ENCODE measurements around the gene COL4A6.
A peak's percentile ranks its signal among the peaks of the same experiment; 100 is the strongest.
"Not testable (repeated sequence)": the region's sequence is repeated elsewhere in the genome, so short reads cannot be mapped to it uniquely, and the experiment has no call there.

The COL4A6 gene

DNA sequence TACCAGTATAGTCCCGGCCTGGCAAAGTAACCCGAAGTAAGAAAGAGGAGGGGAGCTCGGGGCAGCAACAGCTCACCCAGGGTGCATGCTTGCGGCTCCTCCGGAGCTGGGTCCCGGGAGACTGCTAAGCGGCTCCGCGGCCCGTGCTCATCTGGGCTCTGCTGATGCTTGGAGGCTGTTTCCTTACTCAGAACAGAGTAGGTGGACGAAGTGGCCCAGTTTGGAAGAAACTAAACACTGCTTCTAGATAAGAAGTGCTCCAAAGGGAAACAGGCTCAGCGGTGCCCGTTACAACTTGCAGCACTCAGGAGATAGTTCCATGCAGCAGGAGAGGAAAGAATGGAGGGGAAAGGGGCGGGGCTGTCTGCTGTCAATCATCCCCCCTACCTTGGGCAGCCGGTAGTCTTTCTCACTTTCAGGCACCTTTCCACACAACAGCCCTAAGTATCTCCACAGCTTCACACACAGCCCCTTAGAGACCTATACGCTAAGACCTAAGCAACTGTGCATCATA, at the start of gene COL4A6:
Gene COL4A6, minus strand, starts transcription at position 313 of the 514 bp plus-strand sequence. Its CDS starts 226 bp downstream, at position 87.
- Histone ChIP-seq H3K27me3 (ENCODE audit: control insufficient read depth, insufficient read depth, low read length) (no peaks in the 10 kb centered on the region), H3K9ac (ENCODE audit: low read length) (no peak within 1 kb of the TSS), H3K9me3 (ENCODE audit: control insufficient read depth, low read length) (no peaks in the 10 kb centered on the region), H3K36me3 (ENCODE audit: control insufficient read depth, insufficient read depth, low read length) (no peaks in the 10 kb centered on the region), H3K4me1 (ENCODE audit: control insufficient read depth, insufficient read depth, low read length) (no peaks in the 10 kb centered on the region), H3K4me3 (ENCODE audit: low read length) (no peak within 1 kb of the TSS)

DNA sequence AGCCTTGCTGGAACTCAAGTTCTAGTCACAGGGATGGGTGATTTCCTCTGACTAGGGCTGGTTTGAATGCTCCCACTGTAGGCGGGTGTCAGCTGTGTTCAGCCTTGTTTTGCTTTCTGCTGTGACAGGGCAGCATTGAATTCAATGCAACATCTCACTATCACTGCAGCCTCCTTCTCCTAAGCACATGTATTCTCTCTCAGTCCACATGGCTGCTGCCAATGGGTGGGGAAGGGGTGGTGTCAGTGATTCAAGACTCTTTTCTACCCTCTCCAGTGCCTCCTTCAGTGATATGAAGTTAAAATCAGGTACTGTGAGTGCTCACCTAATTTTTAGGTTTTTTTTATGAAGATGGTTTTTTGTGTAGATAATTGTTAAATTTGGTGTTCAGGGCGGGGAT, 47.7 kb upstream of the COL4A6 start:
- H3K9me3 ChIP-seq (ENCODE audit: control insufficient read depth, low read length), result no peaks in the 10 kb centered on the region
- H3K4me3 ChIP-seq (ENCODE audit: low read length), result no peak overlapping the region
- H3K36me3 ChIP-seq (ENCODE audit: control insufficient read depth, insufficient read depth, low read length), result no peaks in the 10 kb centered on the region
- no peak overlapping the region for H3K9ac ChIP-seq (ENCODE audit: low read length)
- no peaks in the 10 kb centered on the region for H3K27me3 ChIP-seq (ENCODE audit: control insufficient read depth, insufficient read depth, low read length)
- no peaks in the 10 kb centered on the region for H3K4me1 ChIP-seq (ENCODE audit: control insufficient read depth, insufficient read depth, low read length)

DNA sequence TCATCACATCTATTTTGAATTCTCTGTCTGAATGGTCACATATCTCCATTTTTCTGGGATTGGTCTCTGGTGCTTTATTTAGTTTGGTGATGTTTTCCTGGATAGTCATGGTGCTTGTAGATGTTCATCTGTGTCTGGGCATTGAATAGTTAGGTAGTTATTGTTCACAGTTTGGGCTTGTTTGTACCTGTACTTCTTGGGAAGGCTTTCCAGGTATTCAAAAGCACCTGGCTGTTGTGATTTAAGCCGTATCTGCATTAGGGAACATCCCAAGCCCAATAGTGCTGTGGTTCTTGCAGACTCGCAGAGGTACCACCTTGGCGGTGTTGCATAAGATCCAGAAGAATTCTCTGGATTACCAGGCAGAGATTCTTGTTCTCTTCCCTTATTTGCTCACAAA, 46.0 kb upstream of the COL4A6 start:
- Histone ChIP-seq H3K9ac (ENCODE audit: low read length) (no peak overlapping the region), H3K9me3 (ENCODE audit: control insufficient read depth, low read length) (no peaks in the 10 kb centered on the region), H3K4me1 (ENCODE audit: control insufficient read depth, insufficient read depth, low read length) (no peaks in the 10 kb centered on the region), H3K27me3 (ENCODE audit: control insufficient read depth, insufficient read depth, low read length) (no peaks in the 10 kb centered on the region), H3K4me3 (ENCODE audit: low read length) (no peak overlapping the region), H3K36me3 (ENCODE audit: control insufficient read depth, insufficient read depth, low read length) (no peaks in the 10 kb centered on the region)

DNA sequence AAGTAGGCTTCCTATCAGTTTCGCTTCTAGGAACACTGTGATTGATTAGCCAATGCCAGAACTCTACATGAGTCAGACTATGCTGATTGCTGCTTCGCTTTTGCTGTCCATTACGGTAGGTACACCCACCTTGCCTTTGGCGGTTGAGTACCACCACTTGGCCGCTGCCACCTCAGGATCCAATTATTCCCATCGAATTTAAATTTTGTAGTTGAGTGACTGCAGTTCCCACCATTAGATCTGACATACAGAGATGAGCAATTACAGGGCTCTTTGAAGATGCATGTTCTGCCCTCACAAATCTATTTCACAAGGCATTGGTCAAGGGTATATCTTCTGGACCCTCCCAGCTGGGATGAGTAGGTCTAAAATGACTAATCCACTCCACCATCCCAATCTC, 43.3 kb upstream of the COL4A6 start:
- not testable (repeated sequence) for H3K36me3 ChIP-seq (ENCODE audit: control insufficient read depth, insufficient read depth, low read length); H3K4me3 ChIP-seq (ENCODE audit: low read length); H3K4me1 ChIP-seq (ENCODE audit: control insufficient read depth, insufficient read depth, low read length); H3K9ac ChIP-seq (ENCODE audit: low read length); H3K9me3 ChIP-seq (ENCODE audit: control insufficient read depth, low read length); H3K27me3 ChIP-seq (ENCODE audit: control insufficient read depth, insufficient read depth, low read length)

DNA sequence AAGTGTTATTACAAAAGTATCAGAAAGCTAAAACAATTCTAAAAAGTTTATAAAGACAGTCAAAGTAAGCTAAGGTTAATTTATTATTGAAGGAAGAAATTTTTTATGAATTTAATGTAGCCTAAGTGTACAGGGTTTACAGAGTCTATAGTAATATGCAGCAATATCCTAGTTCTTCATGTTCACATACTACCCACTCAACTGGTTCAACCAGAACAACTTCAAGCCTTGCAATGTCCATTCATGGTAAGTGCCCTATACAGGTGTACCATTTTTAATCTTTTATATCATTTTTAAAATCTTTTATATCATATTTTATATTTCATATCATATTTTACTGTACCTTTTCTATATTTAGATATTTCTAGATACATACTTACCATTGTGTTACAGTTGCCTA, 35.8 kb upstream of the COL4A6 start:
- Histone ChIP-seq H3K9ac (ENCODE audit: low read length) (no peak overlapping the region), H3K27me3 (ENCODE audit: control insufficient read depth, insufficient read depth, low read length) (no peaks in the 10 kb centered on the region), H3K36me3 (ENCODE audit: control insufficient read depth, insufficient read depth, low read length) (no peaks in the 10 kb centered on the region), H3K9me3 (ENCODE audit: control insufficient read depth, low read length) (no peaks in the 10 kb centered on the region), H3K4me3 (ENCODE audit: low read length) (no peak overlapping the region), H3K4me1 (ENCODE audit: control insufficient read depth, insufficient read depth, low read length) (no peaks in the 10 kb centered on the region)

DNA sequence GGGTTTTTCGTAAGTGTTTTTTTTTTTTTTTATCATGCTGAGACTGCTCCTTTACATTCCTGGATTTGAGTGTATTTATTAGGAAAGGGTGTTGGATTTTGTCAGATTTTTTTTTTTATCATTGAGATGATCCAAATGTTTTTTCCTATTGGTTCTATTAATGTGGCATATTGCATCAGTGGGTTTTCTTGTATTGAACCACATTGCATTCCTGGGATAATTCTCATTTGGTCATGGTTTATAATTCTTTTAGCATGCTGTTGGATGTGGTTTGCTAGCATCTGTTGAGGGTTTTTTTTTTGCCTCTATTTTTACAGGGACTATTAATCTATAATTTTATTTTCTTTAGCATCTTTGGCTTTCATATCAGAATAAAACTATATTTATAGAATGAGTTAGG, 30.3 kb upstream of the COL4A6 start:
- Histone ChIP-seq H3K9me3 (ENCODE audit: control insufficient read depth, low read length) (no peaks in the 10 kb centered on the region), H3K9ac (ENCODE audit: low read length) (no peak overlapping the region), H3K4me3 (ENCODE audit: low read length) (no peak overlapping the region), H3K27me3 (ENCODE audit: control insufficient read depth, insufficient read depth, low read length) (no peaks in the 10 kb centered on the region), H3K36me3 (ENCODE audit: control insufficient read depth, insufficient read depth, low read length) (no peaks in the 10 kb centered on the region), H3K4me1 (ENCODE audit: control insufficient read depth, insufficient read depth, low read length) (no peaks in the 10 kb centered on the region)

DNA sequence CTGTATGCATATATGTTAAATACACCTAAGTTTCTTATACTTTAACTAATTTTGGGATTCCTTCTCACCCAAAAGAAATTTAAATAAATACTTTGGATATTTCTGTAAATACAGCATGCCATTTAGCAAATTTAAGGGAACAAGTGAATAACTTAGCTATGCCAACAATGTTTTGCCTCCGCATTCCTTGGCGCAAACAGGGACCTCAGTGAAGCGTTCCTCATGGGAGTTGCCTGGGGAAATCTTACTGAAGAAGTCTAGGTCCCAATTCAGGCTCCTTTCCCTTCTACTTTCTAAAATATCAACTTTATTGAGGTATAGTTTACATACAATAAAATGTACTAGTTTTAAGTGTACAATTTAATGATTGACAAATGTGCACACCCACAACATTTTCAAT, 26.4 kb upstream of the COL4A6 start:
- H3K36me3 ChIP-seq (ENCODE audit: control insufficient read depth, insufficient read depth, low read length), result no peaks in the 10 kb centered on the region
- H3K4me3 ChIP-seq (ENCODE audit: low read length), result no peak overlapping the region
- no peaks in the 10 kb centered on the region for H3K9me3 ChIP-seq (ENCODE audit: control insufficient read depth, low read length)
- no peaks in the 10 kb centered on the region for H3K4me1 ChIP-seq (ENCODE audit: control insufficient read depth, insufficient read depth, low read length)
- no peak overlapping the region for H3K9ac ChIP-seq (ENCODE audit: low read length)
- no peaks in the 10 kb centered on the region for H3K27me3 ChIP-seq (ENCODE audit: control insufficient read depth, insufficient read depth, low read length)

DNA sequence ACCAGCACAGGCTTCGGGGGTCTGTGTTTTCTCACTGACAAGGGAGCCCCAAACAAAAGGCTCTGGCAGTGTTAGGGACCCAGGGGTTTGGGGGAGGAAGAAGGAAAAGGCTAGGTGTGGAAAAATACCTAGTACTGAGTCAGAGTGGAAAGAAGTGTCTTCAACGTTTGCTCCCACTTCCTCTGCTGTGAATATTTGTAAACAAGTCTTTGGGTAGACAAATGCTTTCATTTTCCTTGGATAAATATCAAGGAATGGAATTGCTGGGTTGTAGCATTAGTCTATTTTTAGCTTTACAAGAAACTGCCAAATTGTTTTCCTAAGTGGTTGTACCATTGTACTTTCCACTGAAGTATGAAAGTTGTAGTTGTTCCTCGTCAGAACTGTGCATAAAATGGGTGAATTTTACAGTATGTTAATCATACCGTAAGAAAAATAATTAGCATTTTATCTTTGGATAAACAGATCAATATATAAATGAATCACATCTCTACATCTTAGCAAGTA, 18.8 kb upstream of the COL4A6 start:
- Histone ChIP-seq H3K36me3 (ENCODE audit: control insufficient read depth, insufficient read depth, low read length) (no peaks in the 10 kb centered on the region), H3K4me3 (ENCODE audit: low read length) (no peak overlapping the region), H3K9me3 (ENCODE audit: control insufficient read depth, low read length) (no peaks in the 10 kb centered on the region), H3K27me3 (ENCODE audit: control insufficient read depth, insufficient read depth, low read length) (no peaks in the 10 kb centered on the region), H3K9ac (ENCODE audit: low read length) (no peak overlapping the region), H3K4me1 (ENCODE audit: control insufficient read depth, insufficient read depth, low read length) (no peaks in the 10 kb centered on the region)

DNA sequence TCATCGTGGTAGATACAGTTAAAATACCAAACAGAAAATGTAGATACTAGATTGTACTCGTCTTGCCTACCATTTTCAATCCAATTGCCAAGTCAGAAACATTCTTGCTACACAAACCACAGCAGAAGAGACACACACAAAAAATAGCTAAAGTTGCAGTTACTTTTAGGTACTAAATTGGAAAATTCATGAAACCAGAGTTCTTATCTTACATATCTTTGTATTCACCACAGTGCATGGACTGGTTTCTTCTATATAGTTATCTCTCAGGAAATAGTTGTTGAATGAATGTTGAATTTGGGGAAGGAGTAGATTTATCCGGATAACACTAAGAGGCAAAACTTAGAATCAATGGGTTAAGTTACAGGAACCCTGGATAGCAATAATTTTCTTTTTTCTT, 15.6 kb upstream of the COL4A6 start:
- no peak overlapping the region for H3K4me3 ChIP-seq (ENCODE audit: low read length)
- no peaks in the 10 kb centered on the region for H3K36me3 ChIP-seq (ENCODE audit: control insufficient read depth, insufficient read depth, low read length)
- no peak overlapping the region for H3K9ac ChIP-seq (ENCODE audit: low read length)
- H3K4me1 ChIP-seq (ENCODE audit: control insufficient read depth, insufficient read depth, low read length), result no peaks in the 10 kb centered on the region
- no peaks in the 10 kb centered on the region for H3K9me3 ChIP-seq (ENCODE audit: control insufficient read depth, low read length)
- H3K27me3 ChIP-seq (ENCODE audit: control insufficient read depth, insufficient read depth, low read length), result no peaks in the 10 kb centered on the region

DNA sequence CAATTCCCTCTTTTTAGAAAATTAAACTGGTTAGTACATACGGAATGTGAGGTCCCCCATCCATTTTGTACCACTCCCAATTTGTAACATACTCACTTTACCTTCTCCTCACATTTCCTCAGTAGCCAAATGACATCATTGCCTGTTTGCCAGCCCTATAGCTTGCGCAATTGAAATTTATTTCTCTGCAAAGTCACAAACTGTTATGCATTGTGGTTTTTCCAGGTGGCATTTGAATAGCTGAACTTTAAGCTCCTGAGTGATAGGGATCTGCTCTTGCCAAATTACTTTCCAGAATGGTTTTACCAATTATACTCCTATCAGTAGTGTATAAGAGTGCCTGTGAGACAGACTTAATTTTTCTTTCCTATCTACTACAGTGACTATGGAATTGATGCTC, 9.1 kb upstream of the COL4A6 start:
- no peak overlapping the region for H3K4me3 ChIP-seq (ENCODE audit: low read length)
- H3K27me3 ChIP-seq (ENCODE audit: control insufficient read depth, insufficient read depth, low read length), result no peaks in the 10 kb centered on the region
- H3K9ac ChIP-seq (ENCODE audit: low read length), result no peak overlapping the region
- H3K9me3 ChIP-seq (ENCODE audit: control insufficient read depth, low read length), result no peaks in the 10 kb centered on the region
- no peaks in the 10 kb centered on the region for H3K36me3 ChIP-seq (ENCODE audit: control insufficient read depth, insufficient read depth, low read length)
- no peaks in the 10 kb centered on the region for H3K4me1 ChIP-seq (ENCODE audit: control insufficient read depth, insufficient read depth, low read length)

DNA sequence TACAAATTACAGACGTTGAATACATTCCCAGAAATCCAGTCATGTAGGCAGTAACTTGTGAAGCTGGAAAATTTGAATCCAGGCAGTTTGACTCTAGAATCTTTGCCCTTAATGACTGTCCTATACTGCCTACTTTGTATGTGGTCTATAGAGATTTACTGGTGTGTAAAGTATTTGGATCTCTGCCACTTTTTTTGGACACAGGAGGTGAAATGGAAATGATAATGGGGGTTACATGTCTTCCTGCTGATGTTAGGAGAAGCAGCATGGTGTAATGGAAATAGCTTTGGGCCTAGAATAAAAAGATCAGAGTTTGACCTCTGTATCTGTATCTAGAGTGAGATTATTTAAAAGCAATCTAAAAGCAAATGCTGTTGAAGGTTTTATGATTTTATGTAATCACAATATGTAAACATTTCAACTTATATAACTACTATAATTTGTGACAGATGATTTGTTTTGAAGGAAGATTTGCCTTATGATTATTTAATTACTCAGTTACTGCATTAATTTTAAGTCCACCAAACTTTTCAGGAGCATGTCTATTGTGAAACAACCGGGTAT, 4.8 kb upstream of the COL4A6 start:
- Histone ChIP-seq H3K4me1 (ENCODE audit: control insufficient read depth, insufficient read depth, low read length) (no peaks in the 10 kb centered on the region), H3K9ac (ENCODE audit: low read length) (no peak overlapping the region), H3K4me3 (ENCODE audit: low read length) (no peak overlapping the region), H3K36me3 (ENCODE audit: control insufficient read depth, insufficient read depth, low read length) (no peaks in the 10 kb centered on the region), H3K9me3 (ENCODE audit: control insufficient read depth, low read length) (no peaks in the 10 kb centered on the region), H3K27me3 (ENCODE audit: control insufficient read depth, insufficient read depth, low read length) (no peaks in the 10 kb centered on the region)

DNA sequence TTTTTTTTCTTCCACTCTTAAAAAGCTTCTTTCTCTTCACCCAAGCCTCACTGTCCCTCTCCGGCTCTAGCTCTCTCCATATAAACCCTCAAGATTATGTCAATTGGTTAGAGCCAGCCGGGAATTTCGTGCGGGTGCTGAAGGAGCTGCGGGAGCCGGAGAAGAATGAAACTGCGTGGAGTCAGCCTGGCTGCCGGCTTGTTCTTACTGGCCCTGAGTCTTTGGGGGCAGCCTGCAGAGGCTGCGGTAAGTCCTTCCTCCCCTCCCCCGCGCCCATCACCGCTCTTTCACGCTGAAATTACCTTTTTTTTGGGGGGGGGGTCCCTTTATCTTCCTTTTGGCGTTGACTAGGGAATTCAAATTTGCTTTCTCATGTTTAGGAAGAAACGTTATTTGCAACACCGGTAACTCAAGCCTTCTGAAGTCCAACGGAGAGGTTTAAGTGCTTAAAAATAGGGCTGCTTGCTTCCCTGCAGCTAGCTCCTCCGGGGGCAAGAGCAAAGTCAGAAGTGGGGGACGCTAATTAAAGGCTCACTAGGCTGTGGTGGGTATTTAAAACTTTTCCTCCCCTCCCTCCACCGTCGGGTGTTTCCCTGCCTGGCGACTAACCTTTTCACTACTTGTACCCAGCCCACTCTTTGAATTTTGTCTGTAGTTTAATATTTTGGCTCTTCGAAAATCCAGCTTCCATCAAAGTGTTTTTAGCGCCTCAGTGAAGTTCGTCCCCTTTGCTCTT, 1.9 kb upstream of the COL4A6 start:
- H3K27me3 ChIP-seq (ENCODE audit: control insufficient read depth, insufficient read depth, low read length), result no peaks in the 10 kb centered on the region
- peak overlapping the region; percentile 22 for H3K4me3 ChIP-seq (ENCODE audit: low read length)
- H3K36me3 ChIP-seq (ENCODE audit: control insufficient read depth, insufficient read depth, low read length), result no peaks in the 10 kb centered on the region
- no peaks in the 10 kb centered on the region for H3K4me1 ChIP-seq (ENCODE audit: control insufficient read depth, insufficient read depth, low read length)
- H3K9me3 ChIP-seq (ENCODE audit: control insufficient read depth, low read length), result no peaks in the 10 kb centered on the region
- H3K9ac ChIP-seq (ENCODE audit: low read length), result peak overlapping the region; percentile 61
